Body of pancreas (tissue), 4 donors: ENCODE data around the gene DHODH. TPM values are rescaled to one million over a fixed set of nuclear protein-coding genes. Genes with fewer than 3 reads are reported as not detected.

ENCODE experiments used
- ATAC-seq: fragments of 150-250 bp; one replicate; pipeline ENCODE4 v1.9.1; 2016
- DNase-seq, 4 donors: peaks; one replicate each; pipeline ENCODE4 v3.0.0-alpha.2; 2019
- H3K27ac ChIP-seq, 4 donors: fragments of 200-600 bp; sonication (generic); 1 replicate in 3 of 4; 2 replicates in 1 of 4; pipeline versions ENCODE4 v1.5.1 to v1.6.1; 2016 to 2019; ENCODE audit warnings: mild to moderate bottlenecking in 1 of 4, mixed read lengths in 1 of 4, moderate library complexity in 1 of 4
- H3K27me3 ChIP-seq, 2 donors: fragments of 200-600 bp; sonication (generic); one replicate each; pipeline ENCODE4 v1.6.0; 2016; ENCODE audit warnings: mild to moderate bottlenecking in 1 of 2
- H3K36me3 ChIP-seq, 2 donors: fragments of 200-600 bp; sonication (generic); replicated peaks in 1 of 2; 2 replicates each; pipeline ENCODE4 v1.5.1; 2016; ENCODE audit warnings: low read depth in 2 of 2; ENCODE audit not compliant: insufficient read depth in 1 of 2
- H3K4me1 ChIP-seq: fragments of 200-600 bp; sonication (generic); one replicate; pipeline ENCODE4 v1.6.0; 2016
- H3K4me3 ChIP-seq, 2 donors: fragments of 200-600 bp; sonication (generic); 1 replicate in 1 of 2; 2 replicates in 1 of 2; pipeline ENCODE4 v1.5.1; 2016 to 2019
- H3K9me3 ChIP-seq, 3 donors: fragments of 200-600 bp; sonication (generic); 1 replicate in 2 of 3; 2 replicates in 1 of 3; pipeline ENCODE4 v1.5.1; 2016
- CTCF ChIP-seq, 7 experiments: fragments of 450-650 bp in 4 of 7; fragments of 200-600 bp in 3 of 7; sonication (generic) in 3 of 7; IDR thresholded peaks; one replicate each; pipeline ENCODE4 v1.5.1; 2016 to 2019; ENCODE audit warnings: antibody characterized with exemption in 7 of 7
- POLR2A ChIP-seq, 3 donors: fragments of 450-650 bp; IDR thresholded peaks; one replicate each; pipeline ENCODE4 v1.6.1; 2016; ENCODE audit warnings: antibody characterized with exemption in 3 of 3, mild to moderate bottlenecking in 2 of 3
- WGBS, 2 donors: methylation state at CpG; one replicate each; pipeline ENCODE4 v1.1.5; 2017; 5-methylcytosine and 5-hydroxymethylcytosine counted together
- intact Hi-C: fragments of 100-400 bp; cut with DNase I; formaldehyde crosslinking; loops from one replicate; pipeline ENCODE4 v1.15.1; 2023
- total RNA-seq, 2 donors: library from RNA; depleted of rRNA; stranded (reverse); fragments of >200 nt; gene quantifications; one replicate each; pipeline ENCODE4 v1.1.0, GENCODE V29; 2016

The DHODH gene
- total RNA-seq, 2 donors from 2014 or later, result 4.4 to 5.3 TPM

GRCh38 chr16:71966932-71967331 is 41.6 kb upstream of the DHODH start:
- ATAC-seq (no peak), DNase-seq (no peak)
- H3K27ac ChIP-seq, result no peak overlapping the region
- WGBS, 2 donors, result 56 to 58% methylated on average over 4 of the region's 4 CpGs
- H3K4me3 ChIP-seq, result no peak overlapping the region
- no peak for TF ChIP-seq POLR2A (IDR thresholded peaks at IDR 0.05)
- H3K36me3 ChIP-seq, result no peaks in the 10 kb centered on the region
- no peaks in the 10 kb centered on the region for H3K9me3 ChIP-seq
- no peaks in the 10 kb centered on the region for H3K27me3 ChIP-seq
- intact Hi-C loops, result no loop called here
- H3K4me1 ChIP-seq, result no peaks in the 10 kb centered on the region

GRCh38 chr16:71969353-71969752 is 39.2 kb upstream of the DHODH start:
- no peaks in the 10 kb centered on the region for H3K4me1 ChIP-seq
- no peaks in the 10 kb centered on the region for H3K27me3 ChIP-seq
- ATAC-seq (no peak), DNase-seq (no peak)
- H3K36me3 ChIP-seq, result no peaks in the 10 kb centered on the region
- intact Hi-C loops, result no loop called here
- WGBS, 2 donors, result 88% methylated on average over 2 of the region's 2 CpGs
- H3K4me3 ChIP-seq, result no peak overlapping the region
- no peak overlapping the region for H3K27ac ChIP-seq
- no peaks in the 10 kb centered on the region for H3K9me3 ChIP-seq
- no peak for TF ChIP-seq CTCF (IDR thresholded peaks at IDR 0.05)
- TF ChIP-seq POLR2A (IDR thresholded peaks at IDR 0.05), result no peak

- H3K27ac ChIP-seq, result no peak overlapping the region
- H3K27me3 ChIP-seq, result no peaks in the 10 kb centered on the region
- DNase-seq (no peak), ATAC-seq (no peak)
- no peak for TF ChIP-seq CTCF (IDR thresholded peaks at IDR 0.05)
- TF ChIP-seq POLR2A (IDR thresholded peaks at IDR 0.05), result no peak
- no peaks in the 10 kb centered on the region for H3K9me3 ChIP-seq
- H3K4me3 ChIP-seq, result no peak overlapping the region
- WGBS, 2 donors, result 81 to 91% methylated on average over 4 of the region's 4 CpGs
- no peaks in the 10 kb centered on the region for H3K36me3 ChIP-seq
- intact Hi-C loops, result no loop called here
- H3K4me1 ChIP-seq, result no peaks in the 10 kb centered on the region
These were observed 37.0 kb upstream of the DHODH start for GRCh38 chr16:71971571-71971970.

GRCh38 chr16:71972356-71972755 is 36.2 kb upstream of the DHODH start:
- Histone ChIP-seq H3K27me3 (no peaks in the 10 kb centered on the region), H3K9me3 (no peaks in the 10 kb centered on the region), H3K36me3 (no peaks in the 10 kb centered on the region), H3K4me3 (no peak overlapping the region), H3K4me1 (no peaks in the 10 kb centered on the region), H3K27ac (no peak overlapping the region)
- no peak for ATAC-seq
- no peak for DNase-seq
- intact Hi-C loops, result no loop called here
- TF ChIP-seq CTCF (IDR thresholded peaks at IDR 0.05) (no peak), POLR2A (IDR thresholded peaks at IDR 0.05) (no peak)
- 84 to 94% methylated on average over 3 of the region's 3 CpGs for WGBS, 2 donors

- no peak for ATAC-seq
- Histone ChIP-seq H3K27me3 (no peaks in the 10 kb centered on the region), H3K9me3 (no peaks in the 10 kb centered on the region), H3K27ac (no peak overlapping the region), H3K4me1 (no peaks in the 10 kb centered on the region), H3K4me3 (no peak overlapping the region), H3K36me3 (no peaks in the 10 kb centered on the region)
- TF ChIP-seq POLR2A (IDR thresholded peaks at IDR 0.05), result no peak
- no peak for TF ChIP-seq CTCF (IDR thresholded peaks at IDR 0.05)
- WGBS, 2 donors, result 51 to 72% methylated on average over 3 to 9 of the region's 9 CpGs
- intact Hi-C loops, result no loop called here
- DNase-seq, result no peak
These were observed 35.5 kb upstream of the DHODH start for GRCh38 chr16:71973001-71973400.
